PC-3 (cell line): ENCODE results near the gene TMEM38B. TPM values are rescaled to one million over a fixed set of nuclear protein-coding genes. Genes with fewer than 3 reads are reported as not detected.

ENCODE experiments used
- ATAC-seq: fragments of 200-7000 bp; cut with Tn5 transposase; 2 replicates; pipeline ENCODE4 v1.9.1; 2020; ENCODE audit warnings: mild to moderate bottlenecking, moderate library complexity
- BruUV-seq: library from RNA; stranded (reverse); fragments of 400-500 nt; replicated peaks from 2 replicates; lab custom pipeline; 2021; lab: Mats Ljungman, UMichigan
- CTCF ChIA-PET: fragments of 300-600 bp; sonication (Branson Sonifier 250); formaldehyde crosslinking; loops from one replicate; lab custom pipeline; 2022; ENCODE audit warnings: antibody characterized with exemption; lab: Charles Lee
- POLR2A ChIA-PET: fragments of 300-600 bp; sonication (Branson Sonifier 250); formaldehyde crosslinking; loops from one replicate; lab custom pipeline; 2022; ENCODE audit warnings: antibody characterized with exemption; ENCODE audit not compliant: unreplicated experiment; lab: Charles Lee
- DNase-seq: peaks from one replicate; pipeline ENCODE4 v3.0.0-alpha.2; 2015
- H2AFZ ChIP-seq: fragments of 300-600 bp; sonication (generic); 2 replicates; pipeline ENCODE4 v1.6.0; 2016; ENCODE audit warnings: antibody characterized with exemption, low read length
- H3F3A ChIP-seq: fragments of 300-600 bp; sonication (generic); one replicate; pipeline ENCODE4 v1.6.0; 2017; ENCODE audit warnings: antibody characterized with exemption, low read length, control low read depth, mild to moderate bottlenecking; ENCODE audit not compliant: unreplicated experiment
- H3K27ac ChIP-seq: fragments of 300-600 bp; sonication (generic); 2 replicates; pipeline ENCODE4 v1.5.1; 2016; ENCODE audit warnings: mild to moderate bottlenecking, low read length
- H3K27me3 ChIP-seq: fragments of 300-600 bp; sonication (generic); 2 replicates; pipeline ENCODE4 v1.6.1; 2016; ENCODE audit warnings: low read length, mixed read lengths
- H3K36me3 ChIP-seq: fragments of 300-600 bp; sonication (generic); 2 replicates; pipeline ENCODE4 v1.6.1; 2016; ENCODE audit warnings: low read depth, mixed run types, low read length, mixed read lengths
- H3K4me1 ChIP-seq: fragments of 300-600 bp; sonication (generic); 2 replicates; pipeline ENCODE4 v1.5.1; 2016; ENCODE audit warnings: low read length; ENCODE audit not compliant: insufficient read depth
- H3K4me2 ChIP-seq: fragments of 300-600 bp; sonication (generic); 2 replicates; pipeline ENCODE4 v1.6.0; 2016; ENCODE audit warnings: low read length
- H3K4me3 ChIP-seq: fragments of 300-600 bp; sonication (generic); 2 replicates; pipeline ENCODE4 v1.5.1; 2016; ENCODE audit warnings: mild to moderate bottlenecking, low read length, mixed read lengths
- H3K79me2 ChIP-seq: fragments of 300-600 bp; sonication (generic); 2 replicates; pipeline ENCODE4 v1.6.1; 2017; ENCODE audit warnings: low read length, mixed read lengths
- H3K9ac ChIP-seq: fragments of 300-600 bp; sonication (generic); 2 replicates; pipeline ENCODE4 v1.6.0; 2016; ENCODE audit warnings: mild to moderate bottlenecking, low read length
- H3K9me2 ChIP-seq: fragments of 300-600 bp; sonication (generic); replicated peaks from 2 replicates; pipeline ENCODE4 v1.6.1; 2016; ENCODE audit warnings: mixed run types, low read length, mixed read lengths
- H3K9me3 ChIP-seq: fragments of 300-600 bp; sonication (generic); 2 replicates; pipeline ENCODE4 v1.6.1; 2016; ENCODE audit warnings: low read length, mixed read lengths
- H4K20me1 ChIP-seq: fragments of 300-600 bp; sonication (generic); 2 replicates; pipeline ENCODE4 v1.6.1; 2016; ENCODE audit warnings: low read length, mixed read lengths
- CTCF ChIP-seq: fragments of 300-600 bp; sonication (generic); conservative IDR thresholded peaks from 2 replicates; pipeline ENCODE4 v1.5.1; 2017; ENCODE audit warnings: antibody characterized with exemption, low read depth, mild to moderate bottlenecking, low read length
- EZH2 ChIP-seq: fragments of 300-600 bp; sonication (generic); IDR thresholded peaks from one replicate; pipeline ENCODE4 v1.6.1; 2017; ENCODE audit warnings: antibody characterized with exemption, mild to moderate bottlenecking, low read length; ENCODE audit not compliant: unreplicated experiment
- EZH2phosphoT487 ChIP-seq: fragments of 300-600 bp; sonication (generic); IDR thresholded peaks from 2 replicates; pipeline ENCODE4 v1.6.1; 2018; ENCODE audit warnings: mild to moderate bottlenecking, antibody characterized with exemption, low read length, borderline replicate concordance
- intact Hi-C: fragments of 100-400 bp; cut with micrococcal nuclease; formaldehyde crosslinking; loops from 2 replicates; pipeline ENCODE4 v1.9.0; 2023
- total RNA-seq: library from RNA; depleted of rRNA; stranded (reverse); fragments of >200 nt; gene quantifications from 2 replicates; pipeline ENCODE4 v1.2.3, GENCODE V29; 2014

The TMEM38B gene
- total RNA-seq, 1 experiment from 2014 or later, result 16.0 TPM

GRCh38 chr9:105647595-105648349 is 46.6 kb upstream of the TMEM38B start:
- ChIA-PET CTCF (no interaction called here), POLR2A (interaction anchor here (0.6 kb wide), 1 partner anchor 95 kb away, joined by 3 read pairs; no protein-coding TSS in a partner anchor)
- no peaks in the 10 kb centered on the region for H3K36me3 ChIP-seq
- H3K4me3 ChIP-seq, result no peak overlapping the region
- no peaks in the 10 kb centered on the region for H4K20me1 ChIP-seq
- no TSS peak for BruUV-seq
- H3K4me1 ChIP-seq, result no peaks in the 10 kb centered on the region
- no peak overlapping the region for H3K27ac ChIP-seq
- no peak overlapping the region for H2AFZ ChIP-seq
- H3K9me3 ChIP-seq, result no peaks in the 10 kb centered on the region
- intact Hi-C loops, result no loop called here
- no peaks in the 10 kb centered on the region for H3K79me2 ChIP-seq
- no peak overlapping the region for H3K9ac ChIP-seq
- H3K4me2 ChIP-seq, result no peak overlapping the region
- TF ChIP-seq CTCF (no peak), EZH2phosphoT487 (no peak), EZH2 (no peak)
- no peaks in the 10 kb centered on the region for H3F3A ChIP-seq
- H3K27me3 ChIP-seq, result no peaks in the 10 kb centered on the region
- no peaks in the 10 kb centered on the region for H3K9me2 ChIP-seq
- DNase-seq, result no peak
- ATAC-seq, result no peak

GRCh38 chr9:105651806-105652205 is 42.5 kb upstream of the TMEM38B start:
- no peak overlapping the region for H3K4me2 ChIP-seq
- no TSS peak for BruUV-seq
- no peaks in the 10 kb centered on the region for H3K36me3 ChIP-seq
- intact Hi-C loops, result no loop called here
- no peaks in the 10 kb centered on the region for H3F3A ChIP-seq
- no peak overlapping the region for H3K9ac ChIP-seq
- H4K20me1 ChIP-seq, result no peaks in the 10 kb centered on the region
- H3K4me1 ChIP-seq, result no peaks in the 10 kb centered on the region
- no peak overlapping the region for H2AFZ ChIP-seq
- ChIA-PET CTCF (no interaction called here), POLR2A (no interaction called here)
- no peaks in the 10 kb centered on the region for H3K79me2 ChIP-seq
- no peaks in the 10 kb centered on the region for H3K9me3 ChIP-seq
- ATAC-seq, result no peak
- no peak for DNase-seq
- no peak overlapping the region for H3K4me3 ChIP-seq
- no peaks in the 10 kb centered on the region for H3K27me3 ChIP-seq
- H3K9me2 ChIP-seq, result no peaks in the 10 kb centered on the region
- no peak overlapping the region for H3K27ac ChIP-seq
- TF ChIP-seq EZH2 (no peak), EZH2phosphoT487 (no peak), CTCF (no peak)
